HG03064 (cell line): ENCODE data around the gene GAREM1.
"Not testable (repeated sequence)": the region's sequence is repeated elsewhere in the genome, so short reads cannot be mapped to it uniquely, and the experiment has no call there.

Experiments used
- ATAC-seq: cut with Tn5 transposase; IDR thresholded peaks from one replicate; pipeline ENCODE4 v1.9.1; 2021; ENCODE audit warnings: low read depth; ENCODE audit not compliant: unreplicated experiment

The GAREM1 gene

GRCh38 chr18:32298171-32298667, 172.5 kb downstream of the GAREM1 start:
- no peak for ATAC-seq

- no peak for ATAC-seq
Observed at GRCh38 chr18:32297579-32298170, 173.0 kb downstream of the GAREM1 start.

DNA sequence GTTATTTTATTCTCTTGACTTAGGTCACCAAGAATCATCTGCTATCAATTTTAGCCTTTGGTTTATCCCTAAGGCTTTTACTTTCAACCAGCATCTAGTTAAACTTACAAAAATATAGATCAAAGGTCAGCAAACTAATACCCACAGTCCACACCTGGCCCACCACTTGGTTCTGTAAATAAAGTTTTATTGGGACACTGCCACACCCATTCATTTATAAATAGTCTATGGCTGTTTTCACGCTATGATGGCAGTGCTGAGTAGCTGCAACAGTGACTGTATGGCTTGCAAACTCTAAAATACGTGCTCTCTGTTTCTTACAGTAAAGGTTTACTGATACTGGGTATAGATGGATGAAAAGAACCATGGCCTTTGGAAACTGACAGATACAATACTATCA, 173.8 kb downstream of the GAREM1 start:
- no peak for ATAC-seq

GRCh38 chr18:32295604-32296003, 175.1 kb downstream of the GAREM1 start:
- no peak for ATAC-seq

DNA sequence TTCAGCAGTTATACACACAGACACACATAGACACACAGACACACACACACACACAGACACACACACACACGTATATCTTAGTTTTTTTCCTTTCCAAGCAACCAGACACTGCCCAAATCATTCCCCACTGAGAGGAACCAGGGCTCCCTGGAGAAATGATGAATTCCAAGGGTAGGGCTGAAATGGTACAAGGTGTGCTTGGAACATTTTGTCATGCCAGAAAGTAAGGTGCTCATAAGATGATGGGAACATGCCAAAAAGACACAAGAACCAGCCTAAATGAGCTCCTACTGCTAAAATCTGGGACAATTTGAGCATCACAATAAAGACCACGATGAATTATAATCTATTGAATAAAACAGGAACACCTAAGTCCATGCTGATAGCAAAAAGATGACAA, 177.6 kb downstream of the GAREM1 start:
- no peak for ATAC-seq

GRCh38 chr18:32291623-32292022, 179.1 kb downstream of the GAREM1 start:
- not testable (repeated sequence) for ATAC-seq

- ATAC-seq, result no peak
Observed at GRCh38 chr18:32290810-32291209, 179.9 kb downstream of the GAREM1 start.

DNA sequence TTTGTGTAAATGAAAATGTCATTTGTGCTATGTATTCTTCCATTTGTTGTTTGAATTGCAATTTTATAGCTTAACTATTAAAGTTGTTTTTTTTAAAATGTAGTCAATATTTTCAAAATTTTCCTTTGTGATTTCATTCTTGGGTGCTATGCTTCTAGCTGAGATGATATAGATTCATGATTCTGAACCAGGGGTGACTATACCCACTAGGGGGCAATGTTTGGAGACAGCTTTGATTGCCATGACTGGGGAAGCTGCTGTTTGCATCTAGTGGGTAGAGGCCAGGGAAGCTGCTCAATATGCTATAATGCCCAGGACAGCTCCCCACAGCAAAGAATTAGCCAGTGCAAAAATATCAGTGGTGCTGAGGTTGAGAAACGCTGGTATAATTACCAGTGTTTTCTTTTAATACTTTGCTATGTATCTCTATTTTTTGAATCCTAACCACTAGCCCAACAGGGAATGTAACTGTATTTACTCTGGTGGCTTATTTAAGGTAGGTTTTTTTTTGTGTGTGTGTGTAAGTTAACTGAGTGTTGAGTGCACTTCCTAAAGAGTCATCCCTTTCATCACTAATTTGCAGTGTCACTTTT, 181.1 kb downstream of the GAREM1 start:
- peak; percentile 61 for ATAC-seq

GRCh38 chr18:32287873-32288272, 182.8 kb downstream of the GAREM1 start:
- ATAC-seq, result no peak

GRCh38 chr18:32287249-32287648, 183.4 kb downstream of the GAREM1 start:
- ATAC-seq, result no peak

DNA sequence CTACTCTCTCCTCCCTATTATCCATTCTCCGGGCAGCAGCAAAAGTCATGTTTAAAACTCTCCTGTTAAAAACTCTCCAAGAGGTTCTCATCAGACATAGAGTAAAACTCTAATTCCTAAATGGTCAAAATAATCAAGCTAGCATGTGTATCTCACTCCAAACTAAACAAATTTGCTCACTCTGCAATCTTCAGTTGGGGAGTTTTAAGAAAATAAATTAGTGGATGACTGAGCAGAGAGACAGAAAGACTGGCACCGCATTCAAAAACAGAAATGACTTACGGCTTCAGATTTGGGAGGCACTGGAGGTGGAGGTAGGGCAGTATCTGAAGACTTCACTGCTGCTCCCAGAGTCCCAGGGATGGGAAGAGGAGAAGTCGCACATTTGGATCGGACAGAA, 183.9 kb downstream of the GAREM1 start:
- no peak for ATAC-seq

- no peak for ATAC-seq
Observed at GRCh38 chr18:32284284-32284683, 186.4 kb downstream of the GAREM1 start.

- no peak for ATAC-seq
Observed at GRCh38 chr18:32280911-32281310, 189.8 kb downstream of the GAREM1 start.

DNA sequence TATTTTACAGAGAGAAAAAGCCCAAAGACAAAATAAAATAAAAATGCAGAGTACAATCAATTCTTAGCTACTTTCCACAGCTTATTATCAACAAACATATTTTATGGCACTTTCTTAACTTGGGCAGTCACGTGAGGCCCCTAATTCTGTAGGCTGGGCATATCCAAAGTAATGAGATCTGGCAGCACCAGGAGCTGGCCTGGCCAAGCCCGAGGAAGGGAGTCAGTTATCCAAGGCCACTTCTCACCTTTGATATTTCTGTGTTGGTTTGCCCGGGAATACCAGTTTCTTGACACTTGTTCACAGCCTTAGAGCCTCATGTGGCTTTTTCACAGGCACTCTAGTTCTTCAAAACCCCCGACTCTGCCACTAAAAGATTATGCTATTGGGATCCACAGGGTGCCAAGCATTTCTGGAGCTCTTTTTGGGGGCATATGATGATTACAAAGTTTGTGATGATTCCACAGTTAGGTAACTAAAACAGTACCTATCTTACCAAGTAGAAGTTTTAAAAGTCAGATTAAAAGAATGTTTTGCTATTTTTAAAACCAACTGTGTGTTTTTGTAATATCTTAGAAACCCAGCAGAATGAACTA, 190.4 kb downstream of the GAREM1 start:
- no peak for ATAC-seq

- no peak for ATAC-seq
Observed at GRCh38 chr18:32278177-32278799, 192.4 kb downstream of the GAREM1 start.

DNA sequence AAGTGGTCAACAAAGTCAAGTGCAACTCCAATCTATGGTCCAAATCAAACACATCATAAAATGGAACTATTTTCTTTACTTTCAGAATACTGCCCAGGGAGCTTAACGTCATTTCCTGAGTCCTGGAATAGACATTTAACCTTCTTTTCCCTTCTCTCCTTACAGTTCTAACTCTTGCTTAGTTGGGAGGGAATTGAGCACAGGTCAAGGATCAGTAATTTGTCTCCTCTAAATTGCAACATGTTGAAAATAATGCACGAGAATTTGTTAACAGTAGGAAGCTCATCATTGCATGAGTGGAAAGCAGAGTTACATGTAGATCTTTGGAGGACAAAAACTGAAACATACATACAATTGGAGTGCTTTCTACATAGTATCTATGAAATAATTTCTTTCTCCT, 193.1 kb downstream of the GAREM1 start:
- ATAC-seq, result no peak

- no peak for ATAC-seq
Observed at GRCh38 chr18:32276906-32277305, 193.8 kb downstream of the GAREM1 start.

GRCh38 chr18:32276256-32276655, 194.4 kb downstream of the GAREM1 start:
- ATAC-seq, result no peak

- ATAC-seq, result no peak
Observed at GRCh38 chr18:32275221-32275620, 195.5 kb downstream of the GAREM1 start.

DNA sequence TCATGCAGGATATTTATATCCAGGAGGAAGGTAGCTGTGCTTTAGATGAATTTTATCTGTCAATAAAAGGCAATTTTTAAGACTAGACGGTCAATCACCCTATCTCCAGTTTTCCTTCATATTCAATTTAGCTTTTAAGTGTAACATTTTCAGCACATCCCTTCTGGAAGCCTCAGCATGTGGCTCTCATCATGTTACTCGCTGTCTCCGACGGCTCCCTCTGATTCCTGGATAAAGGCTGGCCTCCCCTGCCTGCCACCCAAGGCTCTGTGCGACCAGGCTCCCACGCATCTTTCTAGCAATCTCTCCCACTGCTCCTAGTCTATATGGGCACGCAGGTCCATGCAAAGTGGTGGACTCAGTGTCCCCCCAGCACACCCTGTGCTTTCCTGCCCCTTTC, 196.4 kb downstream of the GAREM1 start:
- ATAC-seq, result no peak

DNA sequence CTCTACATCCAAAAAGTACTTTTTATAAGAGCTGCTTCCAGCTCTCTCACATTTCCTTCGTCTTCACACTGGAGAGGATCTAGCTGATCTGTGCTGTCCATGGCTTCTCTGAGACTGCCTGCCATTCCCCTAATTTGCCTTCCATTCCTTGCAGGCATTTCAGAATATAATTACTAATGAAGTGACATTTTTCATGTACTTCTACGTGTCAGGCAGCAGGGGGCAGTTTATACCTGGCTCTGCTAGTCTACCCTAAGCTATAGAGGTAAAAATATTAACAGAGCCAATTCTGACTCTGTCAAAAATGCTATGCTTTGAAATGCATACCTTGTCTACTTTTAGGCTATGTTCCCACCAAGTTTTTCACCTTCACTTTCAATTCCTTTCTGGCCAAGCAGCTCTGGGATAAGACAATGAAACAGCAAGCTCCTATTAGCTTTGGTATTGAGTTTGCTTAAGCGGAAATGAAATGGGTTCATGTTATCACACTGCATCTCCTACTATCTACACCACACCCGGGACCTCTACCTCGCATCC, 198.9 kb downstream of the GAREM1 start:
- ATAC-seq, result no peak
